CD4-positive, alpha-beta T cell treated with Interleukin-17A for 4 hours (primary cell): Measurements from ENCODE around the gene AMPD1.

Source experiments
- DNase-seq: peaks from one replicate; pipeline ENCODE4 v3.0.0-alpha.2; 2020; ENCODE audit warnings: mixed read lengths

Gene AMPD1

DNA sequence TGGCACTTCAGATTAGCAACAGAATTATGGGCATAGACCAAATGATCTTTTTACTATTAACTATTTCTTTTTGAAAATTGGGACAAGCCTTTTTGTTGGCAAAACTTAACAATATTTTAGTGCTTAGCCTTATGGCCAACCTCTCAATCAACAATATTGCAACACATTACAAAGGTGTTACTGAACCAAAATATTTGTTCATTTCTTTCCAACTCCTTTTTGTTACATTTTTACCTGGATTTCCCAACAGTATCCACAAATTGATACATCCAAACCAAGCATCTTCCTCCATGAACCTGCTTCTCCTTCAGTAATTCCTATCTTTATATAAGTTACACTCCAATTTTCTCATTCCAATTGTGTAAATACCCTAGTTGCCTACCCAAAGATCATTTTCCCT is 1.5 kb upstream of the AMPD1 start:
- DNase-seq: no peak

DNA sequence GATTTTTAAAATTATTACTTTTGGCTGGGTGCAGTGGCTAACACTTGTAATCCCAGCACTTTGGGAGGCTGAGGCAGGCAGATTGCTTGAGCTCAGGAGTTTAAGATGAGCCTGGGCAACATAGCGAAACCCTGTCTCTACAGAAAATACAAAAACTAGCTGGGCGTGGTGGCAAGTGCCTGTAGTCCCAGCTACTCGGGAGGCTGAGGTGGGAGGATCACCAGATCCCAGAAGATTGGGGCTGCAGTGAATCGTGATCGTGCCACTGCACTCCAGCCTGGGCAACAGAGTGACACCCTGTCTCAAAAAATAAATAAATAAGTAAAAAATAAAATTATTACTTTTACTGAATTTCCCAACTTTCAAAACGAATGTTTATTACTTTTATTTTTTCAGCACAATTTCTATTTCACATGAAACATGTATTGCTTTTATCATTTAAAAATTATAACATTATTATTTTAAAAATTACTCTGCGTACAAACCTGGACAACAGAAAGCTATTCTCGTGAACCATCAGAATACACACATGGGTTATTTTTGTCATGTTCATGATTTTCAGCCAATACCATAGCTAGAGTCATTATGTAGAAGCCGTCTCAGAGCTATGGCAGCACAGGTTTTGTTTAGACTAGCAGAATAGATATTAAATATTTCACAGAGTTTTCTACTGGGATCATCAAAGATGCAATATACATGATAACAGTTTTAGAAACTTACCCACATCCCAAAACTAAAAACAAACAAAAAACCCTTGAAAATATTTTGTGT is 621 bp downstream of the AMPD1 start:
- DNase-seq: no peak

DNA sequence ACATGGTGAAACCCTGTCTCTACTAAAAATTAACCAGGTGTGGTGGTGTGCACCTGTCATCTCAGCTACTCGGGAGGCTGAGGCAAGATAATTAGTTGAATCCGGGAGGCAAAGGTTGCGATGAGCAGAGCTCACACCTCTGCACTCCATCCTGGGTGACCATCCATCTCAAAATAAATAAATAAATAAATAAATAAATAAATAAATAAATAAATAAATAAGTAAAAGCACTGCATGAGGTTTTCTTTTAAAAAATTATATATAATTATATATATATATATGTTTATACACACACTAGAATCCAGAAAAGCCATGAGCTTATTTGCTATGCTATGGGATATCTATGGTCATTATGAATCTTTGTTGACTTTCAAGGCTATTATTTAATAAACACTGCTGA is 2.4 kb downstream of the AMPD1 start:
- no peak for DNase-seq

DNA sequence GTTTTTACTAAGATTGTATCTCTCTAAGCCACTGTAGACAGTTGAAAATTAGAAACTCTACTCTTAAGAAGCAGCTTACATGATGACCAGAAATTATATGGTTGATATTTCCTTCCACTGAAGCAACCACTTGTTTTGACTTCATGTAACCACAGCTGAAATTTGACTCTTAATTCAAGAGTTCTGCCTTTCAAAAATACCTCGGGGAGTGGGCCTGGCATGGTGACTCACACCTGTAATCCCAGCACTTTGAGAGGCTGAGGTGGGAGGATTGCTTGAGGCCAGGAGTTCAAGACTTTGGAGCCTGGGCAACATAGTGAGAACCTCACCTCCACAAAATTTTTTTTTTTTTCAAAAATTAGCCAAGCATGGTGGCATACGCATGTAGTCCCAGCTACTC is 4.3 kb downstream of the AMPD1 start:
- DNase-seq: no peak

DNA sequence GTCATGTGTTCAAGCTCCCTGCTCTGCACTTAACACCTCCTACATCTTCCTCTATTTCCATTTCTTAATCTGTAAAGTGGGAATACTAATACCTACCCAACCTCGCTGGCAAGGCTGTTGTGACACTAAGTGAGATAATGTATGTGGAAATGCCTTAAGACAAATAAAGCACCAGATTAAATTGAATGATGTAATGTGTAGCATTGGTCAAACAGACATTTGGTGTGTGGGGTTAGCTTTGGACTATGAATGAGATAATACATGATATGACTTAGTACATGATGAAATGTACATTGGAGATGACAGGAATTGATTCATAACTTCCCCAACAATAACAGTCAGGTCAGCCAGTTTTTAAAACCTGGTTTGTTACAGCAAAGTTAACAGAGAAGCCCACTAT is 5.2 kb downstream of the AMPD1 start:
- DNase-seq: no peak

DNA sequence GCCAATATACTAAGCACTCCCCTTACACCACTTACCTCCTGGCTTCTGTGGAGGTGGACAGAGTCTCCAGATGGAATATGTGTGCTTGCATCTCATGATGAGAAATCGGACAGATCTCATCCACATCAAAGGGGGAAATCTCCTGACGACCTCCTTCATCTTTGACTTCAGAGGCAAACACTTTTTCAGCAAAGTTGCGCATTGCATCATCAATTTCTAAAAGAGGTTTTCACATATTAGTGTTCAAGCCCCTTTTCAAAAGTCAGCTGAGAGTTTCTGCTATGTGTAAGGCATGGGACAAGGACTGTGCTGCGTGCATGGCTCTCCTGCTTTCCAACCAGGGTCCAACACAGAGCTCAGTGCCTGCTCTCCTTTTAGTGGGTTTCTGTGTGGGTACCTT is 6.8 kb downstream of the AMPD1 start:
- DNase-seq: no peak

DNA sequence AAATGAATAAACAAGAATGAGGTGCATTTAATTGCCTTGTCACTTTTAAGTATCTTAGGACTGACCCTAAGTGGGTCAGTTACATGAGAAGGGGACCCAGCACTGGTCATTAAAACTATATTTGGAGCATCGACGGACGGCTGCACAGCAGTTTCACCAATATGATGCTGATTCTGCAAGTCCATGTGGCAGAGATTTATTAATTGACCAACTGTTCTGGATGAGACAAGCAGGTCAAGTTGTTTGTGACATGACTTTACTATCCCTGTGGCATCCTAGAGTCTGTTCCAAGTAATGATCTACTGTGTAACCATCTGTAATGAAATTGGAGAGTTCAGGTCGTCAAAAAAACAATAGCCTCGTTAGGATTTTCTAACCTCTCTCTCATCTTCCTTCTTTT is 9.5 kb downstream of the AMPD1 start:
- no peak for DNase-seq

DNA sequence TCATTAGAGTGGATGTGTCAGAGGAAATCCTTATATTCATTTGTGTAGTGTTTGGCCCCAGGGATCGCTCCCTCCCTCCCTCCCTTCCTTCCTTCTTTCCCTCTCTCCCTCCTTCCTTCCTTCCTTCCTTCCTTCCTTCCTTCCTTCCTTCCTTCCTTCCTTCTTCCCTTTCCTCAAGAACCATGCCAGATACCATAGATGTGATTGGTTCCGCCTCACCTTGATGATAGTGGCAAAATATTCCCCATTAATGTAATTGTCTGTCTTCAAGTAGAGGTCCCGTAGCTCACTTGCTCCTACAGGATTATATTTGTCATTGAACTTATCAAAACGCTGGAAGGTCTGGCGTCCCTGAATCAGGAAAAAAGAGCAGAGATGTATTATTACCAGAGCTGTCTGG is 17.7 kb downstream of the AMPD1 start:
- DNase-seq: no peak

DNA sequence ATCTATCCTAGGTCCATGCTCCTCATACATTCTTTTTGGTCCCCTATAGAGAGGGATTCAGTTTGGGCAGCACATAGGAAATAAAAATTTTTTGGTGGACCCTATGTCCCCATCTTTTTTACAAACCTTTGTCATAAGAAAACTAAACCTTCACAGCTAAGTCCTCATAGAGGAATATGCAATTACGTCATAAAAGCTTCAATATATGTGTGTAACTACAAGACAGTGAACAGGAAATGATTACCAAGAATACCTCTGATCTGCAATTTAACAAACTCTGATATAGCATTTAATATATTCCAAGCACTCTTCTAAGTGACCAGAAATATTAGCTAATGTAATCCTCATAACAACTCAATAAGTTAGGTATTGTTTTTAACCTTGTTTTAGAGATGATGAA is 19.2 kb downstream of the AMPD1 start:
- no peak for DNase-seq

DNA sequence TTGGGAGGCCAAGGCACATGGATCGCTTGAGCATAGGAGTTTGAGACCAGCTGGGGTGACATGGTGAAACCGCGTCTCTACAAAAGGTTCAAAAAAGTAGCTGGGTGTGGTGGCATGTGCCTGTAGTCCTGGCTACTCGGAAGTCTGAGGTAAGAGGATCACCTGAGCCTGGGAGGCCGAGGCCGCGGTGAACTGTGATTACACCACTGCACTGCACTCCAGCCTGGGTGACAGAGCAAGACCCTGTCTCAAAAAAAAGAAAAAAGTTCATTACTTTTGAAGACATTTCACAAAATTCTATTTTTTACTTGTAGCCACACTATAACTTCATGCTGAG is 23.4 kb downstream of the AMPD1 start:
- no peak for DNase-seq

DNA sequence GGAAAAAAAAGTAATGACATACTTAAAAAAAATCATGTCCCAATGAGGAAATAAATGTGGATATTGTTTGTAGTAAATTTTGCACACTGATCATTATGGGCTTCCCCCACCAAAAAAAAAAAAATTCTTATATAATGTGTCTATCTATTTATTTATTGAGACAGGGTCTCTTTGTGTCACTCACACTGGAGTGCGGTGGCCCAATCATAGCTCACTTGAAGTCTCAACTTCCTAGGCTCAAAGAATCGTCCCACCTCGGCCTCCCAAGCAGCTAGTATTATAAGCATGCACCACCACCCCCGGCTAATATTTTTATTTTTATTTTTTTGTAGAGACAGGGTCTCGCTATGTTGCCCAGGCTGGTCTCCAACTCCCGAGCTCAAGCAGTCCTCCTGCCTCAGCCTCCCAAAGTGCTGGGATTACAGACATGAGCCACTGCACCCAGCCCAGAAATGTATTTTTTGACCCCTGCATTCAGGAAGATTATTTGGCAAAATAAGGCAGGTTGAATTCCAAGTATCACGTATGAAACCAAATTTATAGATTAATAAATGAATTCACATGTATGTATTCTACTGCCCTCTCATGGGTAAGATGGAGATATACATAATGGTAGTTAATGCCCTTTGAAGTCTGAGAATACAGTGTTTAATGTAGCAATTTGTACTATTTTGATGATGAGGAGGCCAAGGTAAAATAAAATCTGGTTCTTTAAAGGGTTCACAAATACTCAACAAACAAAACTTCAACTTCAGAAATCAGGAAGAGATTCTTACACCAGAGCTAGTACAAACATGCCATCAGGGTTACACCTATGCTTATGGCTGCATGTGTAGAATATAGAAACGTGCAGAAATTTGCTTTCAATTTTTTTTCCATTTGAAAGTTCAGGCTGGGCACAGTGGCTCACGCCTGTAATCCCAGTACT is 24.1 kb downstream of the AMPD1 start:
- no peak for DNase-seq

DNA sequence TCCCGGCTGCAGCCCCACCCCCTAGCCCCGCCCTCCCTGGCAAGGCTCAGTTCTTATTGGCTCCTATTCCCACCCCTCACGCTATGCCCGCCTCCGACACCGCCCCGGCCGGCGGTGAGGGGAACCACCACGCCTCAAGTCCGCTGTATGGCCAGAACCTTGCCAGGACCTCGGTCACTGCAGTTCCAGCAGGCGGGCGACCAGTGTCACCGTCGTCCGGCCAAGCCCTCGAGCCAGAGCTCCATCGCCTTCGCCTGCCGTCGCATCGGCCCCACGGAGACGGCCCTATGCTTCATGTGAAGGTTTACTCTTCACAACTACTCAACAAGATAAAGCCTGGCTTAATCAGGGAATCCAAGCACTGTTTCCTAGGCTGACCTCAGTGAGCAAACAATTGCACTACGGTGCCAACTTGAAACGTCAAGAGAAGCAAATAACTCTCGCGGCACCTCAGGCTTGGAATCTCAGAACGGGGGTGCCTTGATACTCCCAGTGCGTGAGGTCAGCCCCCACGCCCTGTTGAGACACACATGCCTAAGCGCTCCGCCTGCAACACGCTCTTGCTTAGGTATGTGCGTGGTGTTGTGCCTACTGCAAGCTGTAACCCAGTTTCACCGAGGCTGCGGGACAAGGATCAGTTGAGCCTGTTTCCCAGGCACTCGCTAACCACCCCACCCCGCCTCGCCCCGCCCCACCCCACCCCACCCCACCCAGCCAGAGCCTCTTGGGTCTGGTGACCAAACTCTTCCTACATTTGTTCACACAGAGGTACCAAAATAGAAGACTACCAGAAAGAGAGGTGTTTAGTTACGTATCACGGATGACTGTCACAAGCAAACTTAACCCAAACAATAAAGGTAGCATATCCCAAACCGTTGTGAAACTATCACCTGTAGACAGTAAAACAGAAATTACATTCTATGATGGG is 25.0 kb downstream of the AMPD1 start:
- DNase-seq: peak; percentile 94

DNA sequence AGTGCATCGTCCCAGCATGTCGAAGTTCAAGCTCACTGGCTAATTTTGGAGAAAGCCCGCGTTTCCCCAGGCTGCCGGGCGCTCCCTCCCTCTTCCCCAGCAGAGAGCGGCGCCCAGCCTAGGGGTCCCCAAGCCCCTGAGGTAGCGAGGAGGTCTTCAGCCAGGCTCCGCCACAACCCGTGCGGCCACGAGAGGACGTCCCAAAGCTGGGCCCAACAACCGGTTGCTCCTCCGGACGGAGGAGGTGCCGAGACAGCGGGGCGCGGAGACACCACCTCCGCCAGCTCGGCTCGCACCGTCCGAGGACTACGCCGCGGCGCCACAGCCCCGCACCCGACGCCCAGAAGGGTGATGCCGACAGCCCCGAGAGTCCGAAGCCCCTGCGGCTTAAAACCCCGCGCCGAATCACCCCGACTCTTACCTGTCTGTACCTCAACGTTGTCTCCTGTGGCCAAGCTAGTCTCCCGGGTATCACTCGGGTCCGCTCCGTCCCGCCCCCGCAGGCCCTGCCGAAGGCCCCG is 25.7 kb downstream of the AMPD1 start, which contains the start of gene DENND2C:
TSS of gene DENND2C (minus strand) at position 488 of the 521 bp plus-strand sequence. CDS start 44,065 bp downstream, outside the sequence.
- no peak for DNase-seq

DNA sequence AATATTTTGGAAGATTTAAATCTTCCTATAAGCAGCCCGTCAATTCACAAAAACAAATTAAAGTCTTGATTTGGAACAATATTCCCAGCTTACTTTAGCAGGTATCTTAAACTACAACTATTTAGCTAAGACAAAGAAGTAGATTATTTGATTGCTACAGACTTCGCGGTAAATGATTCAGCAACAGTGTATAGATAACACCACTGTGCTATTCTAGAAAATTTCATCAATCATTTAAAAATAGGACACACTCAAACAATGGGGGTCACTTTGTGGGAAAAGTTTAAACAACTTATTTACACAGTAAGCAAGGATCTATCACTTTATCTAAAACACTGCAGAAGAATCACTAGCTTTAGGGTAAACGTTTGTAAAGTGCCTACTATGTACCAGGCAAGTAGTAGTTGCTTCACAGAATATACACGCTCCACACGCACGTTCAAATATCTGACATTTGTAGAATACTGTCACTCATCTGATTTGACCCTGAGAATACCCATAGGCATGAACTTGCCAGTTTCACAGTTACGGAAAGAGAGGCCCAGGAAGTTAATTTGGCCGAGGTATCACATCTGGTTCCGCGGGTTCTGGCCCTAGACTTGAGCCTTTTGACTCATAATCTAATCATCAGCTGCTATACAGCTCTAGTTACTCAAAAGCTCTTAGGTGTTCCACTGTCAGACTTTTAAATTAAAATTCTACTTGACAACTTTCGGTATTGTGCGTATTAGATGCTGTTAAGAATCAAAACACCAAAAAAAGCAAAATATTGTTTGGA is 26.4 kb downstream of the AMPD1 start:
- DNase-seq: no peak

DNA sequence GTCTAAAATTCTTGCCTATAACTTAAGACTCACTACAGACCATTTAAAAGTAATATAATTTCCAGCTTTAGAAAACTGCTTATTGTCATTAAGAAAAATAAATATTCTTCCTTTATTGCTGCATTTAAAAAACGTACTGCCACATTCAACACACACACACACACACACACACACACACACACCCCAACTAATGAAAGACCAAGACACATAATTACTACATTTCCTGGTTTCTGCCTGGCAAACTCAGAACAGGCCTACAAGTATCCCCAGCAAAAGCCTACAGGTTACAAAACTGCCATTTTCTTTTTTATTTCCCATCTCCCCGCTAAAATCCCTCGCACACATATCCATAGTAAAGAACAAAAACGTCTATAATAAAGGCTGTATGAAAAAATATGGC is 27.0 kb downstream of the AMPD1 start:
- DNase-seq: no peak

DNA sequence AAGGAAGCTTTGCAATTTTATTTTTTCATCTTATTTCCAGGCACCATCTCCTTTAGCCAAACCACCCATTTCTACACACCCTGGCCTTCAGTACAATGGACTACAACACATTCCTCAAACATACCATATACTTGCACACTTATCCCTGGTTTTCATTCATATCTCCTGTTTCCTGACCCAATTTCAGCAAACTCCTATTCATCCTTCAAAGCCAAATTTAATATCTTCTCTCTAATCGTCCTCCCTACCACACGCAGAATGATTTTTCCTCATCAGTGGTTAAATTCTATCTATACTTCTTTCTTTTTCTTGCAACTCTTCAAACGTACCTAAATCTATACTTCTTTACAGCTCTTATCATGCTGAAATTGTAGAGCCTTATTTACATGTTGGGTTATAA is 28.4 kb downstream of the AMPD1 start:
- DNase-seq: no peak

DNA sequence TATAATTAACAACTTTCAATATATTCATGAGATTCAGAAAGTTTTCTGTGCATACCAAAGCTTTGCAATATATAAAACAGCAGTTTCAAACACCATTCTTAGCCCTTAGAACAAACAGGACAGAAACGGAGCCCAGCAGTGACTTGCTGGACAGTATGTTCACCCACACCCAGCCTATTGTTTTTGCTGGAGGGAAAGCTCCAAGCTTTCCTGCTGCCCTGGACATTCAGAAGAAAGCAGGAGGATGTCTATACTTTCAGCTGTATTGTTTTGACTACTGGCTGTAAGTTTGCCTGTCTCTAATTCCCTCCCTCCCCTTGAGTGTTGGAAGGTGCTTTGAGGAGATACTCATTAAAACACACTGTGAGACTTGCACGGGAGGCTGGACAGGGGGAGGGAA is 35.1 kb downstream of the AMPD1 start:
- no peak for DNase-seq

DNA sequence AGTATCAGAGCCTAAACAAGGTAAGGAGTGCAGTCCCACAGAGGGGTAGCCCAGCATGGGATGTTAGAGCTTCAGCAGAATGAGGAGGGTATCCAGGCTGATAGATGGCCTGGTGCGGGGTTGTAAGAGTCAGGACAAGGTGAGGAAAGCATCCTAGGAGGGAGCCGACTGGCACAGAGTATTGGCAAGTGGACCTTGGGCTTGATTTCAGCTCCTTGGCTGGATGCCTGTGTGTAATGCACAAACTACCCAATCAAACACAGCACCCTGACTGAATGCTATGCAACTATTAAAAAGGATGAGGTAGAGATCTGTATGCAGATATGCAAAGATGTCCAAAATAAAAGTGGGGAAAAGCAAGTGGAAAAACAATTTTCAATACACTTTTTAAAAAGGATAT is 43.5 kb downstream of the AMPD1 start:
- DNase-seq: no peak

DNA sequence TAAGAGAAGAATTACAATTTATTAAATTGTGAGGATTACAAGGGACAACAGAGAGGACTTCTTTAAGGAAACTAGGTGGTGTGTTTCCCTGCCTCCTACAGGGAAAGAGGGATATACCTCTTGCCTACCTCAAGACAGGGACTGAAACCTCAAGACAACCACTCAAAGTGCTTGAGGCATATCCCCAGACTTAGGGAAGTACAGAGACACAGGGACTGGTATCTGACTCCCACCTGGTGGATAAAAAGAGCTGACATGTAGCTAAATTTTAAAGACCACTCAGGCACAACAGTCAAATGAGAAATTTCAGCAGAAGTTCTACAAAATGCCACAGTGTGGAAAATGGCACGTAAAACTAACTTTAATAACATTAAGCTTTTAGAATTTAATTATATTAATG is 46.8 kb downstream of the AMPD1 start:
- DNase-seq: no peak

DNA sequence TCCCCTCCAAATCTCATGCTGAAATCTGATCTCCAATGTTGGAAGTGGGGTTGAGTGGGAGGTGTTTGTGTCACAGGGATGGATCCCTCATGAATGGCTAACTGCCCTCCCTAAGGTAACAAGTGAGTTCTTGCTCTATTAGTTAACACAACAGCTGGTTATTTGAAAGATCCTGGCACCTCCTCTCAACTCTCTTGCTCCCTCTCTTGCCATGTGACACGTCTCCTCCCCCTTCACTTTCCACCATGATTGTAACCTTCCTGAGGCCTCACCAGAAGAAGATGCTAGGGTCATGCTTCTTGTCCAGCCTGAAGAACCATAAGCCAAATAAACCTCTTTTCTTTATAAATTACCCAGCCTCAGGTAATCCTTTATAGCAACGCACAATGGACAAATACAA is 54.0 kb downstream of the AMPD1 start:
- DNase-seq: no peak

DNA sequence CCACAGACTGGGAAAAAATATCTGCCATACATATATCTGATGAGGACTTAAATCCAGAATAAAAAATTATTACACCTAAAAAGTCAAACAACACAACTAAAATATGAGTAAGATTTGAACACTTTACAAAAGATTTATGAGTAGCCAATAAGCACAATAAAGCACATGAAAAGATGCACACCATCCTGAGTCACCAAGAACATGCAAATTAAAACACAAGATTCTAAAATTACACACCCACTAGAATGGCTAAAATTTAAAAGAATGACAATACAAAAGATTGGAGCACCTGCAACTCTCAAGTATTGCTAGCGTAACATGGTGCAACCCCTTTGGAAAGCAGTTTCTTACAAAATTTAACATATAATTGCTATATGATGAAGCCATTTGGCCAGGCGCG is 56.4 kb downstream of the AMPD1 start:
- no peak for DNase-seq

DNA sequence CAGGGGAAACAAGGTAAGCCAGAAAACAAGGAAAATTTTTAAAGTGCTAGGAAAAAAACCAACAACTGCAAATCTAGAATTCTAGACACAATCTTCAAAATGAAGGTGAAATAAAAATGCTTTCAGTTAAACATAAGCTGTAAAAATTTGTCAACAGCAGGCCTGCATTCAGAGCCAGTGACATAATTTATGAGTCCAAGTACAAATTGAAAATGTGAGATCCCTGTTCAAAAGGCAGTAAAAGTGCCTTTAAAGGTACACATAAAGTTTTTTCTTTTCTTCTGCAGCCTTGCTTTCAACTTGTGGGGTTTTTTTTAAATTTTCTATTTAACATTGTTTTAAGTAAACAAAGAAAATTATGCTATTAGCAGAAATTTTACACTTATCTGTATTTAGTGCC is 62.9 kb downstream of the AMPD1 start:
- no peak for DNase-seq
